Activated CD4-positive, alpha-beta T cell treated with anti-CD3 and anti-CD28 coated beads, Interleukin-2, amount 10 ng/mL, durations not matched to agents 24 days and 14 days (primary cell): ENCODE measurements around the gene CACFD1. TPM values are rescaled to one million over a fixed set of nuclear protein-coding genes. Genes with fewer than 3 reads are reported as not detected.
"Not testable (repeated sequence)": the region's sequence is repeated elsewhere in the genome, so short reads cannot be mapped to it uniquely, and the experiment has no call there.

Experiments
- DNase-seq: peaks from one replicate; pipeline ENCODE4 v3.0.0; 2022
- H3K27ac Mint-ChIP-seq: one replicate; pipeline ENCODE4 v1.8.0; 2022; ENCODE audit warnings: mild to moderate bottlenecking, mixed read lengths
- H3K27me3 Mint-ChIP-seq: one replicate; pipeline ENCODE4 v1.8.0; 2022; ENCODE audit warnings: mixed read lengths
- H3K36me3 Mint-ChIP-seq: one replicate; pipeline ENCODE4 v1.8.0; 2022; ENCODE audit warnings: low read depth, mild to moderate bottlenecking, mixed read lengths
- H3K4me1 Mint-ChIP-seq: one replicate; pipeline ENCODE4 v1.8.0; 2021; ENCODE audit warnings: mixed read lengths
- H3K4me3 Mint-ChIP-seq: one replicate; pipeline ENCODE4 v1.8.0; 2022; ENCODE audit warnings: mild to moderate bottlenecking, moderate library complexity, mixed read lengths
- H3K9me3 Mint-ChIP-seq: one replicate; pipeline ENCODE4 v1.8.0; 2021; ENCODE audit warnings: mixed read lengths
- intact Hi-C: fragments of 100-400 bp; cut with micrococcal nuclease; formaldehyde crosslinking; loops from one replicate; pipeline ENCODE4 v1.15.1; 2023
- total RNA-seq: library from RNA; stranded (reverse); gene quantifications from 2 replicates; pipeline ENCODE4 v1.2.3, GENCODE V29; 2022

CACFD1 gene
- total RNA-seq, 1 donor from 2014 or later, result 0.70 TPM

GRCh38 chr9:133449760-133450159, 10.0 kb upstream of the CACFD1 start:
- H3K36me3 Mint-ChIP-seq, result no peaks in the 10 kb centered on the region
- no peak overlapping the region for H3K4me3 Mint-ChIP-seq
- no peaks in the 10 kb centered on the region for H3K27me3 Mint-ChIP-seq
- H3K9me3 Mint-ChIP-seq, result no peaks in the 10 kb centered on the region
- H3K27ac Mint-ChIP-seq, result no peak overlapping the region
- DNase-seq, result no peak
- intact Hi-C loops, result no loop called here
- no peaks in the 10 kb centered on the region for H3K4me1 Mint-ChIP-seq

- H3K4me3 Mint-ChIP-seq, DNase-seq, H3K36me3 Mint-ChIP-seq, H3K9me3 Mint-ChIP-seq, H3K27me3 Mint-ChIP-seq, H3K4me1 Mint-ChIP-seq, H3K27ac Mint-ChIP-seq, intact Hi-C loops: not testable (repeated sequence)
These were observed 7.9 kb upstream of the CACFD1 start for GRCh38 chr9:133451865-133452264.

- intact Hi-C loops, result no loop called here
- Mint-ChIP-seq H3K27ac (no peak overlapping the region), H3K4me3 (no peak overlapping the region), H3K36me3 (no peaks in the 10 kb centered on the region), H3K27me3 (no peaks in the 10 kb centered on the region), H3K4me1 (no peaks in the 10 kb centered on the region), H3K9me3 (no peaks in the 10 kb centered on the region)
- DNase-seq, result no peak
These were observed 7.2 kb upstream of the CACFD1 start for GRCh38 chr9:133452562-133452961.

- no peak for DNase-seq
- Mint-ChIP-seq H3K36me3 (no peaks in the 10 kb centered on the region), H3K9me3 (no peaks in the 10 kb centered on the region), H3K4me3 (no peak overlapping the region), H3K27me3 (no peaks in the 10 kb centered on the region), H3K27ac (no peak overlapping the region), H3K4me1 (no peaks in the 10 kb centered on the region)
- intact Hi-C loops, result no loop called here
These were observed 6.1 kb upstream of the CACFD1 start for GRCh38 chr9:133453651-133454050.

GRCh38 chr9:133454325-133454724, 5.5 kb upstream of the CACFD1 start:
- Mint-ChIP-seq H3K27ac (no peak overlapping the region), H3K36me3 (no peaks in the 10 kb centered on the region)

GRCh38 chr9:133454943-133455673, 4.7 kb upstream of the CACFD1 start:
- no peak overlapping the region for H3K27ac Mint-ChIP-seq
- no peak overlapping the region for H3K4me3 Mint-ChIP-seq
- no peak for DNase-seq
- H3K36me3 Mint-ChIP-seq, result peaks cover 1% of the 10 kb centered on the region
- intact Hi-C loops, result loop anchor here (5.0 kb wide), 1 partner anchor 33 kb away; the partner anchor contains the start of gene ADAMTS13
- H3K27me3 Mint-ChIP-seq, result peaks cover 2% of the 10 kb centered on the region
- H3K9me3 Mint-ChIP-seq, result no peaks in the 10 kb centered on the region
- H3K4me1 Mint-ChIP-seq, result peaks cover 6% of the 10 kb centered on the region

More at GRCh38 chr9:133454325-133454724, 5.5 kb upstream of the CACFD1 start:
- no peak for DNase-seq
- Mint-ChIP-seq H3K4me1 (peaks cover 3% of the 10 kb centered on the region), H3K4me3 (no peak overlapping the region), H3K9me3 (no peaks in the 10 kb centered on the region), H3K27me3 (no peaks in the 10 kb centered on the region)
- intact Hi-C loops, result no loop called here

- Mint-ChIP-seq H3K36me3 (peaks cover 1% of the 10 kb centered on the region), H3K9me3 (no peaks in the 10 kb centered on the region), H3K4me3 (no peak overlapping the region), H3K27me3 (peaks cover 6% of the 10 kb centered on the region), H3K27ac (no peak overlapping the region), H3K4me1 (peaks cover 6% of the 10 kb centered on the region)
- DNase-seq, result no peak
- intact Hi-C loops, result loop anchor here (5.0 kb wide), 1 partner anchor 34 kb away; the partner anchor contains the start of gene ADAMTS13
These were observed 3.8 kb upstream of the CACFD1 start for GRCh38 chr9:133455936-133456335.

- H3K4me3 Mint-ChIP-seq, result no peak overlapping the region
- intact Hi-C loops, result loop anchor here (5.0 kb wide), 1 partner anchor 34 kb away; the partner anchor contains the start of gene ADAMTS13
- no peak overlapping the region for H3K27ac Mint-ChIP-seq
- peaks cover 6% of the 10 kb centered on the region for H3K4me1 Mint-ChIP-seq
- H3K9me3 Mint-ChIP-seq, result no peaks in the 10 kb centered on the region
- peaks cover 11% of the 10 kb centered on the region for H3K27me3 Mint-ChIP-seq
- peaks cover 1% of the 10 kb centered on the region for H3K36me3 Mint-ChIP-seq
- no peak for DNase-seq
These were observed 3.4 kb upstream of the CACFD1 start for GRCh38 chr9:133456409-133456808.

- no peak overlapping the region for H3K4me3 Mint-ChIP-seq
- intact Hi-C loops, result loop anchor here (5.0 kb wide), 1 partner anchor 35 kb away; the partner anchor contains the start of gene ADAMTS13
- H3K36me3 Mint-ChIP-seq, result peaks cover 1% of the 10 kb centered on the region
- no peak for DNase-seq
- no peaks in the 10 kb centered on the region for H3K9me3 Mint-ChIP-seq
- no peak overlapping the region for H3K27ac Mint-ChIP-seq
- H3K27me3 Mint-ChIP-seq, result peaks cover 14% of the 10 kb centered on the region
- peaks cover 6% of the 10 kb centered on the region for H3K4me1 Mint-ChIP-seq
These were observed 2.5 kb upstream of the CACFD1 start for GRCh38 chr9:133457233-133457632.

GRCh38 chr9:133457748-133458147, 2.0 kb upstream of the CACFD1 start:
- H3K27me3 Mint-ChIP-seq, result peaks cover 14% of the 10 kb centered on the region
- no peak overlapping the region for H3K4me3 Mint-ChIP-seq
- H3K27ac Mint-ChIP-seq, result no peak overlapping the region
- peaks cover 6% of the 10 kb centered on the region for H3K4me1 Mint-ChIP-seq
- H3K9me3 Mint-ChIP-seq, result no peaks in the 10 kb centered on the region
- intact Hi-C loops, result loop anchor here (5.0 kb wide), 1 partner anchor 35 kb away; the partner anchor contains the start of gene ADAMTS13
- no peak for DNase-seq
- peaks cover 1% of the 10 kb centered on the region for H3K36me3 Mint-ChIP-seq

GRCh38 chr9:133458643-133459312, 1.0 kb upstream of the CACFD1 start:
- Mint-ChIP-seq H3K27me3 (peaks cover 14% of the 10 kb centered on the region), H3K4me1 (peaks cover 6% of the 10 kb centered on the region), H3K4me3 (peak overlapping the region; percentile 95), H3K36me3 (peaks cover 1% of the 10 kb centered on the region), H3K27ac (no peak overlapping the region), H3K9me3 (no peaks in the 10 kb centered on the region)
- DNase-seq, result no peak
- intact Hi-C loops, result loop anchor here (1.0 to 5.0 kb wide), 3 partner anchors 21 to 82 kb away; partner anchors contain the start of genes ADAMTS13, SLC2A6, STKLD1 and SURF4

- peak; percentile 70 for DNase-seq
- intact Hi-C loops, result loop anchor here (2.0 kb wide), 1 partner anchor 90 kb away; no protein-coding TSS in a partner anchor
- Mint-ChIP-seq H3K4me1 (peaks cover 6% of the 10 kb centered on the region), H3K27ac (peak overlapping the region; percentile 34), H3K4me3 (peak overlapping the region; percentile 63), H3K27me3 (peaks cover 16% of the 10 kb centered on the region), H3K36me3 (peaks cover 1% of the 10 kb centered on the region), H3K9me3 (no peaks in the 10 kb centered on the region)
These were observed 812 bp downstream of the CACFD1 start for GRCh38 chr9:133460405-133461175.

GRCh38 chr9:133461975-133462374, 2.2 kb downstream of the CACFD1 start:
- DNase-seq, result no peak
- H3K4me3 Mint-ChIP-seq, result no peak overlapping the region
- no peak overlapping the region for H3K27ac Mint-ChIP-seq
- peaks cover 6% of the 10 kb centered on the region for H3K4me1 Mint-ChIP-seq
- intact Hi-C loops, result loop anchor here (2.0 kb wide), 1 partner anchor 91 kb away; no protein-coding TSS in a partner anchor
- peaks cover 1% of the 10 kb centered on the region for H3K36me3 Mint-ChIP-seq
- no peaks in the 10 kb centered on the region for H3K9me3 Mint-ChIP-seq
- peaks cover 17% of the 10 kb centered on the region for H3K27me3 Mint-ChIP-seq
